ENCODE results near the gene FETUB. TPM values are rescaled to one million over a fixed set of nuclear protein-coding genes. Genes with fewer than 3 reads are reported as not detected.

Gene FETUB
- total RNA-seq, 1 donor from 2014 or later, result not detected

- Mint-ChIP-seq H3K4me3 (peak overlapping the region; percentile 47), H3K27ac (peak overlapping the region; percentile 35)
Measured at GRCh38 chr3:186614597-186615483, 25.4 kb upstream of the FETUB start.

GRCh38 chr3:186616299-186616617 is 23.9 kb upstream of the FETUB start:
- peaks cover 10% of the 10 kb centered on the region for H3K4me1 Mint-ChIP-seq (ENCODE audit: unreplicated experiment)
- DNase-seq (ENCODE audit: extremely low spot score, unreplicated experiment), result no peak
- no peak overlapping the region for H3K4me3 Mint-ChIP-seq
- no peaks in the 10 kb centered on the region for H3K9me3 Mint-ChIP-seq
- no peaks in the 10 kb centered on the region for H3K36me3 Mint-ChIP-seq
- TF ChIP-seq CTCF (conservative IDR thresholded peaks at IDR 0.05), result no peak
- H3K27me3 Mint-ChIP-seq, result peaks cover 67% of the 10 kb centered on the region
- no peak overlapping the region for H3K27ac Mint-ChIP-seq

More at GRCh38 chr3:186614597-186615483, 25.4 kb upstream of the FETUB start:
- peak; percentile 83 for DNase-seq (ENCODE audit: extremely low spot score, unreplicated experiment)
- Mint-ChIP-seq H3K4me1 (ENCODE audit: unreplicated experiment) (peaks cover 10% of the 10 kb centered on the region), H3K9me3 (no peaks in the 10 kb centered on the region), H3K27me3 (peaks cover 60% of the 10 kb centered on the region), H3K36me3 (no peaks in the 10 kb centered on the region)
- peak; percentile 96 for TF ChIP-seq CTCF (conservative IDR thresholded peaks at IDR 0.05)

- DNase-seq (ENCODE audit: extremely low spot score, unreplicated experiment), result peak; percentile 82
- Mint-ChIP-seq H3K4me3 (peak overlapping the region; percentile 36), H3K27me3 (peaks cover 62% of the 10 kb centered on the region), H3K36me3 (no peaks in the 10 kb centered on the region), H3K9me3 (no peaks in the 10 kb centered on the region), H3K4me1 (ENCODE audit: unreplicated experiment) (peaks cover 10% of the 10 kb centered on the region), H3K27ac (peak overlapping the region; percentile 55)
- peak; percentile 90 for TF ChIP-seq CTCF (conservative IDR thresholded peaks at IDR 0.05)
Measured at GRCh38 chr3:186617036-186617946, 22.9 kb upstream of the FETUB start.

- Mint-ChIP-seq H3K27me3 (peaks cover 61% of the 10 kb centered on the region), H3K4me3 (no peak overlapping the region), H3K36me3 (no peaks in the 10 kb centered on the region), H3K9me3 (no peaks in the 10 kb centered on the region), H3K27ac (no peak overlapping the region), H3K4me1 (ENCODE audit: unreplicated experiment) (peaks cover 10% of the 10 kb centered on the region)
- no peak for DNase-seq (ENCODE audit: extremely low spot score, unreplicated experiment)
- no peak for TF ChIP-seq CTCF (conservative IDR thresholded peaks at IDR 0.05)
Measured at GRCh38 chr3:186618318-186618938, 21.8 kb upstream of the FETUB start.

- Mint-ChIP-seq H3K9me3 (no peaks in the 10 kb centered on the region), H3K27ac (no peak overlapping the region), H3K4me1 (ENCODE audit: unreplicated experiment) (peaks cover 8% of the 10 kb centered on the region), H3K27me3 (peaks cover 50% of the 10 kb centered on the region), H3K36me3 (no peaks in the 10 kb centered on the region), H3K4me3 (no peak overlapping the region)
- no peak for DNase-seq (ENCODE audit: extremely low spot score, unreplicated experiment)
- TF ChIP-seq CTCF (conservative IDR thresholded peaks at IDR 0.05), result no peak
Measured at GRCh38 chr3:186619787-186620212, 20.4 kb upstream of the FETUB start.
